G401 (cell line): ENCODE data around the gene CNTN4. TPM values are rescaled to one million over a fixed set of nuclear protein-coding genes. Genes with fewer than 3 reads are reported as not detected.

Experiments used
- DNase-seq: peaks from one replicate; pipeline ENCODE4 v3.0.0-alpha.2; 2015; ENCODE audit warnings: low spot score
- in situ Hi-C: cut with HindIII; loops from 2 replicates; pipeline ENCODE4 v1.10.0; 2016; ENCODE audit warnings: low sequenced_read_pairs, mixed read lengths
- total RNA-seq: library from RNA; depleted of rRNA; stranded (reverse); fragments of >200 nt; shearing (Covaris generic); gene quantifications from 2 replicates; pipeline ENCODE4 v1.2.3, GENCODE V29; 2014

Gene CNTN4
- total RNA-seq, 1 experiment from 2014 or later: not detected

DNA sequence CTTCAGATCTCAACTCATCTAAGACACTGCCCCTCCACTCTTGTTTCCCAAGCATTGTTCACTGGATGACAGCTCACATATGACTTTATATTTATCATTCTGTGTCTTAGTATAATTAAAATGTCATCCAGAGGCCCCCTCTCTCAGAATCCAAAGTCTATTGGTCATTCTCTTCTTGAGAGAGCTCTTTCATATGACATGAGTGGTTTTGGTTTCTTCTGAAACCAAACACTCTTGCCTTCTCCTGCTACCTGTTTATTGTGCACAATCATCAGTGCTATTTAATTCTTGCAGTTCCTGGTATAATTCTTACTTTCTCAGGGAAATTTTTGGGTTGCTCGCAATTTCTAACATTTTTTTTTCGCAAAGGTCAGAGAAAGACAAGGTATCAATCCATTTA lies 762.0 kb downstream of the CNTN4 start:
- no peak for DNase-seq
- in situ Hi-C loops: no loop called here

DNA sequence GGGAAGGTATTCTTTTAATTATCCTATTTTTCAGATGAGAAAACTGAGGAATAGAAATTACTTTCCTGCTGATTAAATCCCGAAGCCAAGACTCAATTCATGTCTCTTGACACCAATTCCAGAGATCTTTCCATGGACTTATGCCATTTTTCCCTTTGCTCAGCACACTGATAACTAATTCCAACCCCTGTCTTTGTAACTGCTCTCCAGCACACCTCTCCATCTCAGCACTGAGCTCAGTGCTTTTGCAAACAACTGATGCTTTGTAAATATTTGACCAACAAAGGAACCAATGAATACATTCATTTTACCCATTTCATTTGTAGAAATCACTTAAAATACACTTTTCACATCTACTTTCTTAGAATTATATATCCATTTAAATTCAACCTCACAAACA lies 762.5 kb downstream of the CNTN4 start:
- in situ Hi-C loops: no loop called here
- no peak for DNase-seq

DNA sequence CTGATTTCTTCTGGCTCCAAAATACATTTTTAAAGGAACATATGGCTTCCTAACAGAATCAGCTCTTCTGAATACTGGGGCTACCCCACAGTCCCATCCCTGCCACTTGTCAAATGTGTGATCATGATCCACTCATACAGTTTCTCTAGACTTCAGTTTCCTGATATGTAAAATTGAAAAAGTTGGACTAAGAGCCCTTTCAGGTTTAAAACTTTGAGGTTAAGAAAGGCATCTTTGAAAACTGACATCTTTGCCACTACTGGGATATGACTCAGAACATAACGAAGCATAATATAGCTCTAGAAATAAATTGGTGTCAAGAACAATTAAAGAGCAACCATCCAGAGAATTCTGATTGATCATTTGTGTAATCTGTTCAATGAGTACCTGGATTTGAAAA lies 763.3 kb downstream of the CNTN4 start:
- in situ Hi-C loops: no loop called here
- DNase-seq: no peak

DNA sequence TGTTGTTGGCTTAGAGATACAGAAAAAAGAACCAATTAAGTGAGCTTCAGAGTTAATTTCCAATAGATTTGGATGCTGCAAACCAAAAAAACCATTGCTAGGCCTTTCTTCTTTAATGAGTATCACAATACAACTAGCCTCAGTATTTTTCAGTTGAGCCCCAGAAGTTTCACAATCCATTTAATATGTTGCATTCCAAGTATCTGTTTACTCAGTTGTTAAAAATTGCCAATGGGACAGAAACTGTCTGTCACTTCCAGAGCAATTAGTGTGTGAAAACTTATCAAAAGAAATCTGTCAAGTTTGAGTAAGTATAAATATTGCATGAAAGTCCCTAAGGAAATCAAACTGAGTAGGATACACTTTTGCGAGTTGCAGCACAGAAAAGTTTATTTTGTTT lies 763.7 kb downstream of the CNTN4 start:
- in situ Hi-C loops: no loop called here
- no peak for DNase-seq

DNA sequence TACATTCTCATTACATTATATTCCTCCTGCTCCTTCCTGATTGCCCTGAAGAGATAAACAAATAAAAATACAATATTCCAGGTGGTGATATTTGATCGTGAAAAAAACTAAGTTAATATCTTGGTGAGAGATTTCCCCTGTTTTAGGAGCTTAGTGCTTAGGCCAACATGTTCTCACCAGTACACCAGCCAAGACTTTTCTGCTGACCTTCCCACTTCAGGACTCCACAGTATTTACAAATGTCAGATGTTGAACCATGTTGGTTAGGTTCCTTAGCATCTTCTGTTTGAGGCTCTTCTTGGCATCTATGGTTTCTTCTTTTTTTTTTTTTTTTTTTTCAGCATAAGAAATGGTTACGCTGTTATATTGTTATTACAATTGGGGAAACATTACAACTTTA lies 764.5 kb downstream of the CNTN4 start:
- DNase-seq: no peak
- in situ Hi-C loops: no loop called here

DNA sequence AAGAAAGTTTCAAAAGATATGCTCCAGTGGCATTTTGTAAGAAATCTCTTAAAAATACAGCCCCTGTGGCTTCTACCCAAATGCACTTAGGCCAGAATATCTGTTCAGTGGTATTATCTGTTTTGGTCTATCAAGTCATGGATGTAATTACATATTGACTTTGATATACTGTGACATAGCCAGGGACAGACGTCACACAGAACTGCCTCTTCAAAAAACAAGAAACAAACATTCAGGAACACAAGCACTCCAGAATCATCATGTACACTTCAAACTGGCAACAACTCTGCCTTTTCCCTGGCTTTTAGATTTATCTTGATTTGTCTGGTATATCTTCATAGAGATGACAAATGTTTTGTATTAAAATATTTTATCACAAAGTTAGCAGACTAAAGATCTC lies 771.2 kb downstream of the CNTN4 start:
- in situ Hi-C loops: no loop called here
- no peak for DNase-seq

DNA sequence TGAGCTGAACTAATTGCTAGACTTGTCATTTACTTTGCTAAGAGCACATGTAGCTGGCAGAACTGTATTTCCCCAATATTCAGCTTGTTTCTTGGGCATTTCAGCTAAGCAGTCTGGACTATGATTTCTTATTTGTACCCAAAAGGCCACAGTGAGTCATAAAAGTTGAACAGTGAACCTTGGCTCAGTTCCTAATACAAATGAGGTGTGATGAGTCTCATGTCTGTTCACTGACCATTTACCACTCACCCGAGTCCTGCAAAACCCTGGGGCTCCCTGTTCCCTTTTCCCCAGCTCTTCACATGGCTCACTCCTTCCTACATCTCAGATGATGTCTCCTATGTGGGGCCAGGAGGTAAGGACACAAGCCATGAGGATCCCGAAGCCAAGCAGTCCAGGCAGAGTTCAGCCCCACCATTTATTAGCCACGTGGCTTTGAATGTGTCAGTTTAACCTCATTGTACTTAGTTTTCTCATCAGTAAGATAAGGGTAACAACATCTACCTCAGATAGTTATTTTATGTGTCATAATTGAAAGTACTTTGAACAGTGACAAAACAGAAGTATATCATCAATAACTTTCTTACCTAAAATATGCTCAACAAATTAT lies 772.2 kb downstream of the CNTN4 start:
- in situ Hi-C loops: no loop called here
- DNase-seq: peak; percentile 50

DNA sequence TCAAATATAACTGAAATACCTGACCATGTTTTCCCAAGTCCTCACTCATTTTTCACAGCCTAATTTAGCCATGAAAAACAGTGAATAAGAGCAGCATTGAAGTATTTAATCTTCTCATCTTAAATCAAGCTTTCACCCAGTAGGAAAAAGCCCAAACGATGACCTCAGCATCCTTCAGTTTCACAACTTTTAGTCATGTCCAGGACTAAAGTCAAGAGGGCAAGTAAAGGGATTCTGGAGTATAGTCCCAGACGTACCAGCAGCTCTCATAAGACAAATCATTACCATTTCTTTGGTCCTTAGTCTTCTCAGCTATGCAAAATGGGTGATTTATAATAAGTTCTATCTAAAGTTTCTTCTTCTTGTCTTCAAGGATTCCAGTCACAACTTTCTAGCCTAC lies 774.2 kb downstream of the CNTN4 start:
- in situ Hi-C loops: no loop called here

DNA sequence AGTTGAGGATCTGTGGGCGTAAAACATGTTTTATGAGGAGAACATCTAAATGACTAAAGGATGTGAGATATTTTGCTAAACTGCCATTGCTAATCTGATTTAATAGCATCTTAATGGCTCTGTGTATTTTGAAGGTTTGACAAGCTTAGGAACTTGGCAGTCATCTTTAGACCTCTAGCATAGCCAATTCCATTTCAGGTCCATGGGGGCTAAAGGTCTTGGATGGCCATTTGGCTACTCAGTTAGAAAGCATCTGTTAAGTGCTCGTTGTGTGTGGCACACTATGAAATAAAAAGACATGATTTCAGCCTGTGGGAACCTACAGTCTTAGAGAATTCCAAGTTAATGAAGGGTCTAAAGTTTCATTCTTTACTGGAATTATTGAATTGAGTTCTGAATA lies 775.3 kb downstream of the CNTN4 start:
- in situ Hi-C loops: no loop called here
- DNase-seq: peak; percentile 88

More for the DNA sequence above, 774.2 kb downstream of the CNTN4 start:
- DNase-seq: no peak

DNA sequence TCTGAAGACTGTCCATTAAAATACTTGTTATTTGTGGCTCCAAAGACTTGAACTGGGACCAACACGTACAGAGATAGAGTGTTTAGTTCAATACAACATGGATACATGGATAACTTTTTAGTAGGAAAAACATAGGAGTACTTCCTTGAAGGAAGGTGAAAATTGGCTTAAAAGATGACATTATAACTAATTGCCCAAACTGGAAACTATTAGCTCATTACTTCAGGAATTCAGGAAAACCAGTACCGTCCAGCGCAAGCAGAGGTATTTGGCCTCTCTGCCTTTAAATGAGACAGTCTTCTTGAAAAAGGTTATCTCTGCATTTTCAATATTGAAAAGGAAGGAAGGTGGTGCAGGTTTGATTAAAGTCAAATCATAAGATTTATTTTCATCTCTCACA lies 777.0 kb downstream of the CNTN4 start:
- in situ Hi-C loops: no loop called here

DNA sequence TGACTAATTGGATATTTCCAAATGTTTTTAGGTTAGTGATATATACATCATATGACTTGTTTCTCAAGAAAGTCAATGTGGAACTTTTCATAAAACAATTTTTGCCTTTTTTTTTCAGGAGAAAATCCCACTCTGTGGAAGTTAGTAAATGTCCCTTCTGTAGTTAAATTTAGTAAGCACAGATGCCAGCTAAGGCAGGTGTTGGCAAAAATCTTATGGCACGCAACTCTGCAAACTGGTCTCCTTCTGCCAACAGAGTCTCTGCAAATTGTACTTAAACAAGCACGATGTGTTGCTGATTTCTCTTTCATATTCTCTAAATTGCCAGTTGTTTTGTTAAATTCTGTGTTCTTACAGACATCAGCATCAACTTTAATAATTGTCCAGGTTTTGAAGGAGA lies 777.7 kb downstream of the CNTN4 start:
- peak; percentile 82 for DNase-seq
- in situ Hi-C loops: no loop called here

More for the DNA sequence above, 777.0 kb downstream of the CNTN4 start:
- DNase-seq: no peak

DNA sequence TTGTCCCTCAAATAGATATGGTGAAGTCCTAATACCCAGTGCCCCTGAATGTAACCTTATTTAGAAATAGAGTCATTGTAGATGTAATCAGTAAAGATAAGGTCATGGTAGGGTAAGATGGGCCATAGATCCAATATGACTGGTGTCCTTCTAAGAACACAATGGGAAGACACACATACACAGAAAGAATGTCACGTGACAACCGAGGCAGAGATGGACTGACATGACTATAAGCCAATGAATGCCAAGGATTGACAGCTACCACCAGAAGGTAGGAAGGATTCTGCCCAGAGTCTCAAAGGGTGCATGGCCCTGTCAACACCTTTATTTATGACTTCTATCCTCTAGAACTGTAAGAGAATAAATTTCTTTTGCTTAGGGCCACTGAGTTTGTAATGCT lies 780.4 kb downstream of the CNTN4 start:
- DNase-seq: no peak
- in situ Hi-C loops: no loop called here

DNA sequence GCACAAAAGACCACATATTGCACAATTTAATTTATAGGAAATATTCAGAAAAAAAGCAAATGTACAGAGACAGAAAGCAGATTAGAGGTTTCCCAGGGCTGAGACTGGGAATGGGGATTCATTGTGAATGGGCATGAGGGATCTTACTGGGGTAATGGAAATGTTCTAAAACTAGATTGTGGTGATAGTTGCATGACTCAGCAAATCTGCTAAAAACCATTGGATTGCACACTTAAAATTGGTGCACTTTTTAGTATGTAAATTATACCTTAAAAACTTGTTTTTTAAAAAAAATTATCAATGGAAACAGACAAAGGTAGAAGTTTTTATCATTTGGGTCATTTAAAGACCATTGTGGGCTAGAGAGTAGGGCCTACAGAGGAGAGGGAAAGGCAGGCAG lies 780.9 kb downstream of the CNTN4 start:
- no peak for DNase-seq

DNA sequence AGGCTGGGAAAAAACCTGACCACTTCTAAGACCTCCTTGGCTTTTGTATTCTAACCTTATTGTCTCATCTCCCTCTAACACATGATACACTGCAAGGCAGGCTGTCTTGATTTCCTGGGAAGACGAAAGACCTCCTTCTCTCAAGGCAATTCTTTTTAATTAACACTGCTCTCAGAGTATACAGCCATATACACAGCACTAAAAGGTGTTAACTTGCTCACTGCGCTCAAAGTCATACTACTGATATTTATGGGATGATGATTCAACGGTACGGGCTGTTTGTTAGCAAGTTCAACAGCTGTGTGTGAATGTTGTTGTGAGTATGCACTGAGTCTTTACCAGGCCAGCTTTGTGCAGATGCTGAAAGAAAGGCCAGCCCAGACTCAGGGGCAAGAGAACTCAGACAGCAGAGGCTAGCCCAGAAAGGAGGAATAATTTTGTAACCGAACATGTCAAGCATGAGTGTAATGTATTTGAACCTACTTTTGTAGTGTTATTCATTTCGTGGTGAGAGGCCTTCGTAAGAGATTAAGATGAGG lies 781.6 kb downstream of the CNTN4 start:
- no peak for DNase-seq
- in situ Hi-C loops: no loop called here

More for the DNA sequence above, 780.9 kb downstream of the CNTN4 start:
- in situ Hi-C loops: no loop called here

DNA sequence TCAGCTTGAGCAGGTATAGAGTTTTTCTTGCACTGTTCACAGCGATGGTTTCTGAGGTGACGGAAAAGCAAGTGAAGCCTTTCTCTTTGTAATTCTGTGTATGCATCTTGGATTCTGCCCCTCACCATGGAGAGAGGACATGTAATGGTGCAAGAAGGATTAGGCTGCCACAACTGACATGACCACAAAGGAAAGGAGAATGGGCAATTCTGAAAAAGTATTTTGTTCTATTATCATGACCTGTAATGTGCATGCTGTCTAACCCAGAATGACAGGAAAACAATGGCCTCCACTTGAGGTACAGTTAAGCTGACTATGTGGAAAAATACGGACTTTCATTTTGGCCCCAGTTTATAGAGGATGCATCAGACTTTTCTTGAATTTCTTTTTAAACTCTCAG lies 784.6 kb downstream of the CNTN4 start:
- no peak for DNase-seq
- in situ Hi-C loops: no loop called here

DNA sequence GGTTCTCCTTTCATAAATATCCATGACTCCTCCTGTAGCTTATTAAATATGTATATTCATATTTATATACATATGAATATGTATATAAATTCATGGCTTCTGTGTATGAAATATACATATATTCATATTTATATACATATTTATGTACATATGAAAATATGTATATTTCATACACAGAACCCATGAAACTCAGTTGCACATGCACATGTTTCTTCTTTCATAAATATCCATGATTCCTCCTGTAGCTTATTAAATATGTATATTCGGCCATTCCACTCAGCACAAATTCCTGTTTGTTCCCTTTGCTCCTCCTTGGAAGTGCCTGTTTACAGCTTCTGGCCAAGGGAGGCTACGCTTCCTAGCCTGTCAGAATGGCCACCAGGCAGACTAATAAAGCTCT lies 789.9 kb downstream of the CNTN4 start:
- DNase-seq: no peak
- in situ Hi-C loops: no loop called here

DNA sequence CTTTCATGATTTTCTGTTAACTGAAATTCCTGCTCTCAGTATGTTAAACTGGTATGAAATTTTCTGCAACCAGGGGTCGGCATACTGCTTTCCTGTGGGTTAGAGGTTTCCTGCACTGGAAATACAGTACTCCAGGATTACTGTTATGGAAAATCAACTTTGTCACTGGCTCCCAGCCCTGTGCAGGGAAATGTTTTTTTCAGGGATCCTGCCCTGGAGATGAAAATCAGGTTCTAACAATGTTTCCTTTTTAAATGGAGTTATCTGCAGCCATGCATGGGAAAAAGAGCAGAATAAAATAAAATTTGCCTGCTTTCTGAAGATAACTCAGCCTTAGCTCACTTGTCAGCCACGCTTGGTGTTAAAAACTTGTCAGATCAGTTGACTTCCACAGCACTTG lies 791.1 kb downstream of the CNTN4 start:
- in situ Hi-C loops: no loop called here
- no peak for DNase-seq

DNA sequence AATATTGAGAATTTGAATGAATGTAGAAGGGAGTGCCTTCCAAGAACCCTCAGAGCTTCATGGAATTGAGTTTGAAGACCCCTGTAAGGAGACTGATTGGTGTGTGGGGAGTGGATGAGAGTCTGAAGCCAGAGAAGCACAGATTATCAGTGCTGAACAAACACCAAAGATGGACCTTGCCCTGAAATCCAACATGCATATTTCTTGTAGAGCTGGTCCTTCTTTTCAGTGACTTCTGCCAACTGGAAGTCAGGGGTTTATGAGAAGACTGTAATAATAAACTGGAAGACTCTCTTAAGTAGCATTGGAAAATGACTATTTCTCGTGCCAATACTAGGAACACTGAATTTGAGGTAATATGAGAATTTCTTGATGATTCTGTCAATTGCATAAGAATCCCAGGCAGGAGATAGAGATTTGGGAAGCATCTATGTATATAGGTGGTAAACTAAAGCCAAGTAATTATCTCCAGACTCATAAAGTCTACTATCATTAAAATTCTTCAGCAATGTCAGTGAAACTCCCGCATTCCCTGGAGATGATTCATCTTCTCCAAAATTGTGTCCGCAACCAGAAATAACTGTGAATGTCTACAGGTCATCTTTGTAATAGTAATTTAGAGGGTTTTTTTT lies 797.8 kb downstream of the CNTN4 start:
- DNase-seq: no peak
- in situ Hi-C loops: no loop called here

DNA sequence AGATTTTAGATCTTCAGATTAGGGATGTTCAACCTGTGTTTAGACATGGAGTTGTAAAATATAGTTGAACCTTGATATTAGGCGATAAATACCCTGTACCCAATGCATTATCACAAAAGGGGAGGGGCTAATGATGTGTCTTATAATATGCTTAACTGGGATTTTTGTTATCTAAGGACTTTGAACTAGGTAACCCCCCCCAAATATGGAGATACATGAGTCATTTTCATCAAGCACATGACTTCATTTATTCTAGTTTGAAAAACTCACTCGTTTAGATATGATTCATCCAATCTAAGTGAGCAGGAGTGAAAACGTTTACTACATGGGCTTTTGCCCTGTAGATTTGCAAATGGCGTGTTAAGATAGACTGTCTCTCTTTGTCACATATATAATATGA lies 799.2 kb downstream of the CNTN4 start:
- DNase-seq: no peak
- in situ Hi-C loops: no loop called here

DNA sequence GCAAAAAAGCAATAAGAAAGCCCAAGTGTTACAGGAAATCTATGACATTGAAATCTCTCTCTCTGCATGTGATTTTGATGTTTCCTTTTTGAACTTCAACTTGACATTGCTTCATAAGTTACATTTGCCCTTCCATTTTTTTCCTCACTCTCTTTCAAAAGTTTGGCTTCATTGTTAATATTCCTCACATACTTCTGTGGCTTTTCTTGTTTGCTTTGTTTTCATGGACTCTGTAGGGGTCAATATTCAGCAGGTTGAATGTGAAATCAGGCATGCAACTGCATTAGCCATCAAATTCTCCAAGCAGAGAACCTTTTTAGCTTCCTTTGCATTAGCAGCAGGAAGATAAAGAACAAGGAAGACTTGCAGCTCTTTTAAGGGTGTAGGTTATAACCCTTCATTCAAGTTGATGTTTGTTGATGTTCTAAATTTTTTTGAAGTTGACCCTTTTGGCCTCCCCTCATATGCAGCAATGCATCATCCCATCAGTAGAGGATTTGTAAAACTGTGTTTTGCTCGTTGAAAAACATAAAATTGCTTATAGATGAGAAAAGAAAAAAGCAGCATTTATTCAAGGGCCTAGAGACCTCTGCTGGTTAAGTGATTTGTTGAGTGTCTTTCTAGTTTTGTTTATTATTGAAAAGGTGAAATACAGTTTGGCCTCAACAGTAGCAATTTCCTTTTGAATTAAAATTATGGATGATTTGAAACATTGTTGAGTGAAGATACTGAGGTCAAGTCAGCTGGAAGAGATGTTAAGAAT lies 800.1 kb downstream of the CNTN4 start:
- peak; percentile 19 for DNase-seq
- in situ Hi-C loops: no loop called here
